GM12874 (cell line): ENCODE measurements around the gene CCDC18.

Experiments
- TF ChIP-seq, protein P1 (sequence below): IDR thresholded peaks from 2 replicates; pipeline ENCODE4 v1.5.1; 2011; ENCODE audit warnings: low read depth, mild to moderate bottlenecking, control low read depth, low read length, moderate library complexity; ENCODE audit not compliant: insufficient read depth

The CCDC18 gene

GRCh38 chr1:93317207-93317606 lies 136.7 kb downstream of the CCDC18 start:
- TF ChIP-seq, protein P1, sequence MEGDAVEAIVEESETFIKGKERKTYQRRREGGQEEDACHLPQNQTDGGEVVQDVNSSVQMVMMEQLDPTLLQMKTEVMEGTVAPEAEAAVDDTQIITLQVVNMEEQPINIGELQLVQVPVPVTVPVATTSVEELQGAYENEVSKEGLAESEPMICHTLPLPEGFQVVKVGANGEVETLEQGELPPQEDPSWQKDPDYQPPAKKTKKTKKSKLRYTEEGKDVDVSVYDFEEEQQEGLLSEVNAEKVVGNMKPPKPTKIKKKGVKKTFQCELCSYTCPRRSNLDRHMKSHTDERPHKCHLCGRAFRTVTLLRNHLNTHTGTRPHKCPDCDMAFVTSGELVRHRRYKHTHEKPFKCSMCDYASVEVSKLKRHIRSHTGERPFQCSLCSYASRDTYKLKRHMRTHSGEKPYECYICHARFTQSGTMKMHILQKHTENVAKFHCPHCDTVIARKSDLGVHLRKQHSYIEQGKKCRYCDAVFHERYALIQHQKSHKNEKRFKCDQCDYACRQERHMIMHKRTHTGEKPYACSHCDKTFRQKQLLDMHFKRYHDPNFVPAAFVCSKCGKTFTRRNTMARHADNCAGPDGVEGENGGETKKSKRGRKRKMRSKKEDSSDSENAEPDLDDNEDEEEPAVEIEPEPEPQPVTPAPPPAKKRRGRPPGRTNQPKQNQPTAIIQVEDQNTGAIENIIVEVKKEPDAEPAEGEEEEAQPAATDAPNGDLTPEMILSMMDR, result no peak

- TF ChIP-seq, protein P1, result no peak
Observed at GRCh38 chr1:93317943-93318342, 137.4 kb downstream of the CCDC18 start.

DNA sequence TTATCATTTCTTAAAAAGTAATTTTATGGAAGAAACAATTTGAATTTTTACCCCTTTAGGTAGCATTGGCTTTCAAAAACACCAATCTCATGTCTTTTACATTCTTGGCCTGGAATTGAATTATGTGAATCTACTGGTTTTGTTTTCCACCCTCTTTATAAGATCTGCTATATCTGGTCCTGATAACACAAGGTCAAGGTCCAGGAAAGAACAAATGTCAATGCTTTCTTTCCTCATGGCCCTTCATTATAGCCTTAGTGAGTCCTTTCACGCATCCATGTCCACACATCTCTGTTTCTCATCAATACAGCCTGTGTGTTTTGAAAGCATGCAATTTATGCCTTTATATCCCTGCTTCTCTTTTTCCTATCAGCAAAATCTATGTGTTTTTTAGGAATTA lies 141.2 kb downstream of the CCDC18 start:
- TF ChIP-seq, protein P1, result no peak

GRCh38 chr1:93322349-93322748 lies 141.8 kb downstream of the CCDC18 start:
- TF ChIP-seq, protein P1, result no peak

- TF ChIP-seq, protein P1, result no peak
Observed at GRCh38 chr1:93323185-93323820, 142.8 kb downstream of the CCDC18 start.

DNA sequence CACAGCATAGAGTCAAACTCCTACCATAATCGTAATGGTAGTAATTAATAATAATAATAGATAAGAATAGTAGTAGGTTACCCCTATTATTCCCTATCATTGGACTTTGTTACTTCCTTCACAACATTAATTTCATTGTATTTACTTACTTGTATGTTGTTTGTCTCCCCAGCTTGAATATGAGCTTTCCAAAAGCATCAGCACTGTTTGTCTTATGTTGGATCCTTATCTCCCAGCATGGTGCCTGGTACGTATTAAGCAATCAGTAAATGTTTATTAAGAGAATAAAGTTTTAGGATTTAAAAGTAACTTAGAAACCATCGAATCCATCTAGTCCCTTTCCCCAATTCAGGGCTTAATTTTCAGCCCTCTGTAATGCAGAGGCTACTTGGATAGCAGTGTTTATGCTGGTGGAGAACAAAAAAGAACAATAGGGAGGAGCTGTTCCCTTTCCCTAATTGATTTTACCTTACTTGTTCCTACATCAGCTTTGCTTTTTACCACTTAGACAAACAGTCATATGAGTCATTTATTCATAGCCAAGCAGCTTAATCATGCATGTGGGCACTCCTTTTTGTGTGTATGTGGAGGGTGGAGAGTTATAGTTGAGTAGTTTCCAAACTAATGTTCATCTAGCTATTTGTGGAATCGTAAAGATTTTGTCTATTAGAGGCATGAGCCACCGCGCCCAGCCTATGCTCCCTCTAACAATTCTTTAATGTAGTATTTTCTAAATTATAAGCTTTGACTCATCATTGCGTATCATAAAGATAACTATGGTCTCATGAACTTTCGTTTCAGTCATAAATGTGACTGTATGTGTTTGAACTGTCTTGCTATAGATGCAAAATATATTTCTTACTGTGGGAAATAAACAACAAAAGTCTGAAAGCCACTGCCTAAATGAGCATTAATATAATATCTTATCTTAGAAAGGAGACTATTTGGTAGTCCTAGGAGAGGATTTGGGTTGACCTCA lies 144.3 kb downstream of the CCDC18 start:
- TF ChIP-seq, protein P1, result no peak
